ENCODE measurements around the gene UNC5A.

UNC5A gene

GRCh38 chr5:176880366-176881020 is 70.1 kb downstream of the UNC5A start:
- DNase-seq, result no peak
- no peak for ATAC-seq

- no peak for ATAC-seq
- no peak for DNase-seq
Measured at GRCh38 chr5:176881021-176881749, 70.8 kb downstream of the UNC5A start.

GRCh38 chr5:176881816-176882566 is 71.6 kb downstream of the UNC5A start:
- DNase-seq, result no peak
- ATAC-seq, result no peak

- ATAC-seq (no peak), DNase-seq (no peak)
Measured at GRCh38 chr5:176882567-176882903, 72.2 kb downstream of the UNC5A start.

GRCh38 chr5:176883700-176884570 is 73.6 kb downstream of the UNC5A start:
- ATAC-seq (no peak), DNase-seq (no peak)

- DNase-seq, result no peak
Measured at GRCh38 chr5:176884571-176884890, 74.2 kb downstream of the UNC5A start.

GRCh38 chr5:176886336-176887251 is 76.2 kb downstream of the UNC5A start:
- DNase-seq, result no peak
- no peak for ATAC-seq

More at GRCh38 chr5:176884571-176884890, 74.2 kb downstream of the UNC5A start:
- ATAC-seq, result no peak

- DNase-seq, result no peak
Measured at GRCh38 chr5:176887252-176887849, 77.0 kb downstream of the UNC5A start.

GRCh38 chr5:176888016-176888864 is 77.9 kb downstream of the UNC5A start:
- no peak for ATAC-seq
- DNase-seq, result no peak

More at GRCh38 chr5:176887252-176887849, 77.0 kb downstream of the UNC5A start:
- no peak for ATAC-seq

- DNase-seq (no peak), ATAC-seq (no peak)
Measured at GRCh38 chr5:176888865-176889165, 78.5 kb downstream of the UNC5A start.

GRCh38 chr5:176889321-176890280 is 79.2 kb downstream of the UNC5A start:
- DNase-seq (no peak), ATAC-seq (no peak)

- ATAC-seq (no peak), DNase-seq (no peak)
Measured at GRCh38 chr5:176890455-176891330, 80.3 kb downstream of the UNC5A start.

- ATAC-seq (no peak), DNase-seq (no peak)
Measured at GRCh38 chr5:176891331-176891958, 81.1 kb downstream of the UNC5A start.

- no peak for ATAC-seq
- no peak for DNase-seq
Measured at GRCh38 chr5:176892663-176893062, 82.3 kb downstream of the UNC5A start.

- no peak for DNase-seq
Measured at GRCh38 chr5:176894298-176894697, 83.9 kb downstream of the UNC5A start.

GRCh38 chr5:176895831-176896230 is 85.5 kb downstream of the UNC5A start:
- no peak for DNase-seq
- ATAC-seq, result no peak

More at GRCh38 chr5:176894298-176894697, 83.9 kb downstream of the UNC5A start:
- ATAC-seq, result no peak

GRCh38 chr5:176897263-176897662 is 86.9 kb downstream of the UNC5A start:
- DNase-seq (no peak), ATAC-seq (no peak)
